Measurements from ENCODE around the gene HES7.

- no peak for TF ChIP-seq CTCF (IDR thresholded peaks at IDR 0.05)
- TF ChIP-seq ZFX (IDR thresholded peaks at IDR 0.05; ENCODE audit: borderline replicate concordance) = no peak
Measured at GRCh38 chr17:8155996-8156245, 32.0 kb upstream of the HES7 start.

Data from 22Rv1 (cell line).